ENCODE data around the gene SLC6A13. TPM values are rescaled to one million over a fixed set of nuclear protein-coding genes. Genes with fewer than 3 reads are reported as not detected.

The SLC6A13 gene
- total and polyA plus RNA-seq, 2 experiments from 2014 or later = 3.8 to 5.9 TPM

DNA sequence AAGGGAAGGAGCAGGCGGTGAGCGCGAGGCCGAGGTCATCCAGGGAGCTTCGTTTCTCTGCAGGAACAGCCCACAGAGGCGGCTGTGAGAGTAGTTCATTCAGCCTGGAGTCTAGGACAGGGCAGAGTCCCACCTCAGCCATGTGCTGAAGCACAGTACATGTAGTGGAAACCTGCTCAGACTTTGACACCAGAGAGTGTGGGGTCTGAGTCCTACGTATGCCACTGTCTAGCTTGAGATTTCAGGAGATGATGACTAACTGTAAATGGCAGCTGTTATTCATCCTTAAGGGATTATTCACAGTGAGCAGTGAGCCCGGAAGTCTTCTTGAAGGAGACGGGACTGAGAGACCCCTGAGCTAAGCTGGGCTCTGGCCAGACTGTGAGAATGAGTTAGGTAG lies 938 bp upstream of the SLC6A13 start:
- Histone ChIP-seq H3K9me2 (replicated peaks; ENCODE audit: insufficient read depth) (no peaks in the 10 kb centered on the region), H3K27me3 (no peaks in the 10 kb centered on the region), H3K4me1 (ENCODE audit: insufficient read depth) (no peaks in the 10 kb centered on the region), H3K79me2 (no peaks in the 10 kb centered on the region), H3K27ac (no peak overlapping the region), H3K9me3 (ENCODE audit: low read depth) (no peaks in the 10 kb centered on the region), H3K36me3 (replicated peaks; ENCODE audit: insufficient read depth, low read depth) (no peaks in the 10 kb centered on the region), H3K4me2 (no peak overlapping the region), H4K20me1 (ENCODE audit: insufficient read depth, poor library complexity, severe bottlenecking) (no peaks in the 10 kb centered on the region), H3K4me3 (no peak overlapping the region), H2AFZ (no peak overlapping the region)
- no peak for DNase-seq (ENCODE audit: low spot score)
- WGBS (ENCODE audit: low lambda C conversion rate, missing lambda C conversion rate) = 81% methylated on average over 9 of the region's 9 CpGs
- TF ChIP-seq, protein P1, sequence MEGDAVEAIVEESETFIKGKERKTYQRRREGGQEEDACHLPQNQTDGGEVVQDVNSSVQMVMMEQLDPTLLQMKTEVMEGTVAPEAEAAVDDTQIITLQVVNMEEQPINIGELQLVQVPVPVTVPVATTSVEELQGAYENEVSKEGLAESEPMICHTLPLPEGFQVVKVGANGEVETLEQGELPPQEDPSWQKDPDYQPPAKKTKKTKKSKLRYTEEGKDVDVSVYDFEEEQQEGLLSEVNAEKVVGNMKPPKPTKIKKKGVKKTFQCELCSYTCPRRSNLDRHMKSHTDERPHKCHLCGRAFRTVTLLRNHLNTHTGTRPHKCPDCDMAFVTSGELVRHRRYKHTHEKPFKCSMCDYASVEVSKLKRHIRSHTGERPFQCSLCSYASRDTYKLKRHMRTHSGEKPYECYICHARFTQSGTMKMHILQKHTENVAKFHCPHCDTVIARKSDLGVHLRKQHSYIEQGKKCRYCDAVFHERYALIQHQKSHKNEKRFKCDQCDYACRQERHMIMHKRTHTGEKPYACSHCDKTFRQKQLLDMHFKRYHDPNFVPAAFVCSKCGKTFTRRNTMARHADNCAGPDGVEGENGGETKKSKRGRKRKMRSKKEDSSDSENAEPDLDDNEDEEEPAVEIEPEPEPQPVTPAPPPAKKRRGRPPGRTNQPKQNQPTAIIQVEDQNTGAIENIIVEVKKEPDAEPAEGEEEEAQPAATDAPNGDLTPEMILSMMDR (IDR thresholded peaks at IDR 0.05; ENCODE audit: poor library complexity) = no peak
- TF ChIP-seq EZH2 (IDR thresholded peaks at IDR 0.05; ENCODE audit: borderline replicate concordance) = no peak
- TF ChIP-seq EZH2phosphoT487 (IDR thresholded peaks at IDR 0.05; ENCODE audit: low read depth, severe bottlenecking, unreplicated experiment) = no peak

DNA sequence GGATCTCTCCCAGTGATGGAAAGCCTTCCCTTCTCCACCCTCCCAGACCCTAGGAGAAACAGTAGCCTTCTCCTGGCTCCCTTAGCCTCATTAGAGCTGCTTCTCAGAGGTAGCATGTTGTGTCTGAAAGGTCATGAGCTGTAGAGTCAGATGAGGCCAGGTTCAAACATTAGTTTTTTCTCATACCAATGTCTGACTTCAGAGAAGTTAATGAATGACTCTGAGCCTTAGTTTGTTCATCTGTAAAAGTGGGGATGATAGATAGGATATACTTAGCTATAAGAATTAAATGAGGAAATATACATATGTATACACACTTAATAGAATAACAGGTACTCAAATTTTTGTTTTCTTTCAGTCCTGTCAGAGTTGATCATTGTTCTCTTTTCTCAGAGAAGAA lies 523 bp downstream of the SLC6A13 start:
- H3K79me2 ChIP-seq = no peaks in the 10 kb centered on the region

DNA sequence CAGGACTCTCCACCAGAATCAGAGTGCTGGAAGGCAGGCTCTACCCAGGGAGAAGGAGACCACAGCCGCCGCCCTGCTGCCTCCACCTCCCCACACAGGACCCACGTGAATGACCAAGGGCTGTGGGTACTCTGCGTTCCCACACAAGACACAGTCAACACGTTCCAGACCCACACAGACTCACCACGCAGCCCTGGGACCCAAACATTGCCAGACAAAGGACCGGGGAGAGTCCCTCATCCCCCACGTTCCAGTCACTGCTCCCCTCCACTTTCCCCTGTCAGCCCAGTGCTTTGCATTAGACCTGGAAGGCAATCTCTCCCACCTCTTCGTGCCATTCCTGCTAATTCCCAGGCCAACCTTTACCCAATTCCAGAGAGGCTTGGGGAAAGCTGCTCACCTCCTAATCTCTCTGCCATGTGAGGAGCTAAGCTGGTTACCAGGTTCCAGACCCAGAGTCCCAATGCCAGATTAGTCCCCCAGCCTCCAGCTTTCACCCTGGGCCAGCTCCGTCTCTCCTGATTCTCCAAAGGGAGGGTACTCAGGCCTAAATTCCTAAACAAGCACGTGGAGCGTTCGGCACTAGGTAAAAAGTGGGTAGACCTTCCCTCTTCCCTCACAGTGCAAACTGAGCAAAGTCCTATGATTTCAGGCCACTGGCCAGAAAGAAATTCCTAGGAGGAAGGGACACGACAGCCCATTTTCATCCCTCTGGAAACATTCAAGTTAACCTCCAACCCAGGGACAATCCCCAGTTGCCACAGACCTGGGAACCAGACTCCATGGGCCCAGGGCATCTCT lies 4.9 kb downstream of the SLC6A13 start:
- H4K20me1 ChIP-seq (ENCODE audit: insufficient read depth, poor library complexity, severe bottlenecking) = no peaks in the 10 kb centered on the region
- H3K4me1 ChIP-seq (ENCODE audit: insufficient read depth) = no peaks in the 10 kb centered on the region
- H3K27me3 ChIP-seq = no peaks in the 10 kb centered on the region
- no peak overlapping the region for H3K4me2 ChIP-seq
- no peak overlapping the region for H2AFZ ChIP-seq
- H3K4me3 ChIP-seq = no peak overlapping the region
- no peaks in the 10 kb centered on the region for H3K9me3 ChIP-seq (ENCODE audit: low read depth)
- DNase-seq (ENCODE audit: low spot score) = no peak
- H3K27ac ChIP-seq = no peak overlapping the region
- H3K36me3 ChIP-seq (replicated peaks; ENCODE audit: insufficient read depth, low read depth) = no peaks in the 10 kb centered on the region
- no peaks in the 10 kb centered on the region for H3K9me2 ChIP-seq (replicated peaks; ENCODE audit: insufficient read depth)
- WGBS (ENCODE audit: low lambda C conversion rate, missing lambda C conversion rate) = 81% methylated on average over 14 of the region's 14 CpGs
- TF ChIP-seq EZH2phosphoT487 (IDR thresholded peaks at IDR 0.05; ENCODE audit: low read depth, severe bottlenecking, unreplicated experiment) (no peak), EZH2 (IDR thresholded peaks at IDR 0.05; ENCODE audit: borderline replicate concordance) (no peak)
- TF ChIP-seq, protein P1 (IDR thresholded peaks at IDR 0.05; ENCODE audit: poor library complexity) = no peak
- H3K79me2 ChIP-seq = no peaks in the 10 kb centered on the region

More for the DNA sequence above, 523 bp downstream of the SLC6A13 start:
- Histone ChIP-seq H3K9me3 (ENCODE audit: low read depth) (no peaks in the 10 kb centered on the region), H3K4me2 (no peak overlapping the region), H3K9me2 (replicated peaks; ENCODE audit: insufficient read depth) (no peaks in the 10 kb centered on the region), H4K20me1 (ENCODE audit: insufficient read depth, poor library complexity, severe bottlenecking) (no peaks in the 10 kb centered on the region), H3K36me3 (replicated peaks; ENCODE audit: insufficient read depth, low read depth) (no peaks in the 10 kb centered on the region), H2AFZ (no peak overlapping the region), H3K4me1 (ENCODE audit: insufficient read depth) (no peaks in the 10 kb centered on the region), H3K27ac (no peak overlapping the region), H3K27me3 (no peaks in the 10 kb centered on the region), H3K4me3 (no peak overlapping the region)
- TF ChIP-seq, protein P1 (IDR thresholded peaks at IDR 0.05; ENCODE audit: poor library complexity) = no peak
- TF ChIP-seq EZH2phosphoT487 (IDR thresholded peaks at IDR 0.05; ENCODE audit: low read depth, severe bottlenecking, unreplicated experiment) = no peak
- no peak for DNase-seq (ENCODE audit: low spot score)
